NCI-H82 (cell line): ENCODE results near the gene SDHD.
A peak's percentile ranks its signal among the peaks of the same experiment; 100 is the strongest.

Experiments
- DNase-seq: peaks from one replicate; lab custom pipeline; 2025; lab: John Stamatoyannopoulos, UW

SDHD gene

GRCh38 chr11:112103446-112103845 lies 16.8 kb downstream of the SDHD start:
- no peak for DNase-seq

DNA sequence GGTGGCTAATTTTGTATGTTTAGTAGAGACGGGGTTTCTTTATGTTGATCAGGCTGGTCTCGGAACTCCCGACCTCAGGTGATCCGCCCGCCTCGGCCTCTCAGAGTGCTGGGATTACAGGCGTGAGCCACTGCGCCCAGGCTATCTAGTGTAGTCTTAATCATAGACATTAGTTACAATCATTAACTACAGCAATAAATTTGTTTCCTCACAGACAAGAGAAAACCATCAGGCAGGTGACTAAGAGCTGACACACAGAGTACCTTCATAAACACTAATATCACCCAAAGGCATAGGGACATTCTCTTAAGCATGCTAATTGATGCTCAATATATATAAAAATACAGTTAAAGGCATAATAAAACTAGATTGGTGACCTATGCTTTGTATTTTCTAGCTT lies 19.4 kb downstream of the SDHD start:
- DNase-seq = no peak

DNA sequence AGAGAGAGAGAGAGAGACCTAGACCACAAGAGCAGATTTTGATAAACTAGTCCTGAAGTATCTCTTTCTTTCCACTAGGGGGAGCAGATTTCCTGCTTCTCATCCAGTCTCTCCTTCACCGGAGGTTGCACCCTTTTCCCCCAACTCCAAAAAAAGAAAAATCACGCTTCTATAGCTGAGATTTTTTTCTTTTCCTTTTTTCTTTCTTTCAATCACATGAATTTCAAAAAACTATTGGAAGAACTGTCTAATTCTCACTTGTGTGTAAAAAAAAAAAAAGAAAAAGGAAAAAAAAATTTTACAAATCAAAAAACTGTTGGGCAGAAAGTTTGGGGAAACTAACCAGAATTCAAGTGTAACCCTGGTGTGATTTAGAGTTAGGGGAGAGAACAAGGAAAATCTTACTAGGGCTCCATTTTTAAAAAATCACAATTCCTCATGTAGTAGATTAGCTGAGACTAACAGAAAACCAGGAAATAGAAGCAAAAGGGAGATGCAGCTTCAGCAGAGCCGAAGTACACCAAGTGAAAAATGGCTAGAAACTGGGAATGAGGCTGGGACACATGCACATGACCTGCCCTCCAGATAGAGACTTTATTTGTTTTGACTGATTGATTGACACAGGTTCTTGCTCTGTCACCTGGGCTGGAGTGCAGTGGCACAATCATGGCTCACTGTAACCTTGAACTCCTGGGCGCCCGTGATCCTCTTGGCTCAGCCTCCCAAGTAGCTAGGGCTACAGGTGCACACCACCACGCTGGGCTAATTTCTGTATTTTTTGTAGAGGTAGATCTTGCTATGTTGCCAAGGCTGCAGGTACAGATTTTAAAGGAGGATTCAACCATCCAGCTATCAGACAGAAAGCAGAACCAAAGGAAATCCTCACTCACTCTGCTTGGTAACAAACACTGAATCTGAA lies 27.1 kb downstream of the SDHD start:
- peak; percentile 61 for DNase-seq

DNA sequence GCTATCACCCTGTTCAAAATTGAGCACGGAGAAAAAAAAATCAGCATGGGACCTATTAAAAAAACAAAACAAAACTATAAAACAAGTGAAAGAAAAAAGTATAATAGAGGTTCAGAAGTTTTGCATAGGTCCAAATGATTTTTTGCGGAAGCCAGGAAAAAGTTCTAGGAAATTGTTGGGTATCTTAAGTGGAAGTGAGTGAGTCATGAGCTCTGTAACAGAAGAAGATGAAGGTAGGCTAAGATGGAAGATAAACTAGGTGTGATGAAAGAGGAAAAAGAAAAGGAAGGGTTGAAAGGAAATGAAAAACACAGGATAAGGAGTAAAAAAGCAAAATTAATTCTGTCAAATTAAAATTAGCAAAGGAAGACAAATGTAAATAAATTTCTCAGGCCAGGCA lies 27.8 kb downstream of the SDHD start:
- no peak for DNase-seq

DNA sequence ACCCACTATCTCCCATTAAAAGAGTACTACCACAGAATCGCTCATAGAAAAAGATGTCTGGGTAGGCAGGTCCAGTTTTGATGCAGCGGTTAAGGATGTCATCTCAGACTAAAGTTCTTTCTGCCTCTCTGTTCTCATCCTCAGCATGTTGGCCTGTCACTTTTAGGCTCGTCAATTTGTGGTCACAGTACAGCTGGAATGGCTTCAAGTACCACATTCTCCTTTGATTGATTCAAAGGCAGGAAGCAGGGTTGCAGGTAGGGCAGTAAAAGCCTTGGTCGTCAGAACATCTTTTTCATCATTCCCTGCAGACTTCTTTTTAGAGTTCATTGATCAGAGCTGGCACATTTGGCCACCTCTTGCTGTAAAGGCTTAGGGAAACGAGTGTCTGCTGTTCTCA lies 28.7 kb downstream of the SDHD start:
- DNase-seq = no peak

DNA sequence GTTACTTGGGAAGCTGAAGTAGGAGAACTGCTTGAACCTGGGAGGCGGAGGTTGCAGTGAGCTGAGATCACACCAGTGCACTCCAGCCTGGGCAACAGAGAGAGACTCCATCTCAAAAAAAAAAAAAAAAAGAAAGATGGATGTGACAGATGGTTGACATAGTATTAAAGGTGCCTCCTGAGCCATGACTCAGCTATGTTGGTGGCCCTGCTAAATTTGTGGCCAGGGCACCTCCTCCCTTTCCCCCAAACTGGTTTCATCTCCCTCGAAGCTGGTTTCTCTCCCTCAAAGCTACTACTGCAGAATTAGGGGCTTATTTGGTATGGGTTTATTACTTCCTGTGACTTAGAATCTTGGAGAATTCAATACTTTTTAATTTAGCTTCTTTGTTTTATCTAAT lies 31.5 kb downstream of the SDHD start:
- peak; percentile 37 for DNase-seq

GRCh38 chr11:112121981-112122615 lies 35.4 kb downstream of the SDHD start:
- no peak for DNase-seq

DNA sequence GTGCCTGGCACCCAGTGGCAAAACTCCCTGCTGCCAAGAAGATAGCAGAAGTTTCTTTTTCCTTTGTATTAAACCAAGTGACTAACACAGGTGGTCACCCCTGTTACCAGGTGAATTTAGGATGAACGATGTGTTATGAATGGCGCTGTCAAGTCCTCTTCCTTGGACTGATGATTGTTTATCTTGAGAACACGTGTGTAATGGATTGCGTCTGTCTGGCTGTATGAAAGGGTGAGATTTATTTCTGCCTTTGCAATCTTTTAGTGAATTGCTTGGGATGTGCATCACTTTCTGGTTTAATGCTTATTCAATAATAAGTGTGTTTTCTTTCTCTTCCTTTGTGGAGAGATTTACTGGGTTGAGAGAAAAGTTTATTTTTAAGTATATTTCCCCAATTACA lies 36.5 kb downstream of the SDHD start:
- DNase-seq = no peak

DNA sequence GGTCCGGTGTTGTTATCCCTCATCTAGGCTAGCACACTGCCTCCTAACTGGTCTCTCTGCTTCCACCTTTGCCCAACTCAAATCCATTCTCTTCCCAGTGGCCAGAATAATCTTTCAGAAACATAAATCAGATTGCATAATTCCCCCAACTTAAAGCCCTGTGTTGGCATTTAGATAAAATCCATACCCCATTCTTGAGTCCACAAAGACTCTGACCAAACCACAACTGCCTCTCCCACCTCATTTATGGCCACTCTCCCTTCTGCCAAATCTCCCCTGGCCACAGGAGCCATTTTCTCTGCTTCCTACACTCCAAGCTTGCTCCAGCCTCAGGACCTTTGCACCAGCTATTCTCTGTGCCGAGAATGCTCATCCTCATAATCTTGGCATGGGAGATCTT lies 40.4 kb downstream of the SDHD start:
- DNase-seq = no peak

DNA sequence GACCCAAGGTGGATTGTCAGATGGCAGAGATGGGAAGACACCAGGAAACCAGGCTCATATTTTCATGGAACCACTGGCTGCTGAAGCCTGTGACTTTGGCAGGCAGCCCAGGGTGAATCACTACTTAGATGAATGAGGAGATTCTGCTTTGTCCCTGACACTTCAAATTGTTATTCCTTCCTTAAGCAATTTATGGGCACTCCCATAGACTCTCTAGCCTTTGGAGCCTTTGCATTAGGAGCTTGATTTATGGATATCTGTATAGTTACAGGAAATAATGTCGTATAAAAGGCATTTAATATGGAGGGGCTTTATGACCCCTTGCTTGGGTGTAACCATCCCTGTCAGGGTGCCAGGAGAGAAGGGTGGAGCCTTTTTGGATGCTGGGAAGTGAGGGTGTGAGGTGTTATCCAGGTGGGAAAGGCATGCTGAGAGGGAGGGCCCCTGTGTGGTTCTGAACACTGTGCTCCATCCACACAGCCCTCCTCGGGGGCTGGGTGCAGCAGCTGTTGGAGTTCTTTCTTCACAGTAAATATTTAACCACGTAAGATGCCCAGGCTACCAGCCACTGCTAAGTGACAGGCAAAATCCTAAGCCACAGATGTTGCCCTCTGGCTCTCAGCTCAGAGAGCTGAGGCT lies 41.9 kb downstream of the SDHD start:
- no peak for DNase-seq

- DNase-seq = no peak
Observed at GRCh38 chr11:112129656-112130055, 43.0 kb downstream of the SDHD start.

- no peak for DNase-seq
Observed at GRCh38 chr11:112132737-112133136, 46.1 kb downstream of the SDHD start.

DNA sequence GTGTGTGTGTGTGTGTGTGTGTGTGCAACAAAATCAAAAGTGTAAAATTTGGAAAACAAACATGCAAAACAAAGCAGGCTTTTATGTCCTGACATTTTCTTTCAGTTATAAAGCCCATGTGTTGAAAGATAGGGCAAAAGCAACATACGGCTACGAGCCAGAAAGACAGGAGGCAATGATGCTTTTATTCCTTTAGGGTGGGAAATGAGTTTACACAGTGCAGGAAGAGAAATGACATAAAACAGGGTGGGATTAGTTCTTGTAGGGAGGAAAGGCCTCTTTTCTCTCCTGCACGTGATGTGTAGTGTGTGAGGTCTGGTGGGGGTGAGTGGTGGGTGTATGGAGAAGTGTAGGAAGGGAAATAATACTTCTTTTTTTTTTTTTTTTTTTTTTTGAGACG lies 47.8 kb downstream of the SDHD start:
- no peak for DNase-seq

- DNase-seq = no peak
Observed at GRCh38 chr11:112143597-112143996, 56.9 kb downstream of the SDHD start.
